GM19372 (cell line): Measurements from ENCODE around the gene GPR183.

Experiments used
- ATAC-seq: cut with Tn5 transposase; IDR thresholded peaks from one replicate; pipeline ENCODE4 v1.9.1; 2021; ENCODE audit warnings: mild to moderate bottlenecking, low read depth, moderate library complexity; ENCODE audit not compliant: unreplicated experiment

Gene GPR183

GRCh38 chr13:99314640-99315176, 7.5 kb upstream of the GPR183 start:
- no peak for ATAC-seq

DNA sequence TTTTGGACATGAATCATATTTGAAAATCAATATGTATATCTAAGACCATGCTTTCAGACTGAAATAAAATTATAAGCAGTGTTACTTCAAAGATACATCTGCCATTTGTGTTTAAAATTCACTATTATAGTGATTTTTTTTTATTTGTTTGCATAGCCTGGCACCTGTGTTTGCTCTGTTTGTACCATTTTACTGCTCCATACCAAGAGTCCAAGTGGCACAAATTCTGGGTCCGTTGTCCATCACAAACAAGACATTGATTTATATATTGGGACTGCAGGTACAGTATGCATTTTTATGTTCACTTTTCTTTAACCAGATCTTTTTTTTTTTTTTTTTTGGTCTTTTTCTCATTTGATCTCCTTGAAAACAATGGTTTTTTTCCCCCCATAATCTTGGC, 6.7 kb upstream of the GPR183 start:
- ATAC-seq: no peak

DNA sequence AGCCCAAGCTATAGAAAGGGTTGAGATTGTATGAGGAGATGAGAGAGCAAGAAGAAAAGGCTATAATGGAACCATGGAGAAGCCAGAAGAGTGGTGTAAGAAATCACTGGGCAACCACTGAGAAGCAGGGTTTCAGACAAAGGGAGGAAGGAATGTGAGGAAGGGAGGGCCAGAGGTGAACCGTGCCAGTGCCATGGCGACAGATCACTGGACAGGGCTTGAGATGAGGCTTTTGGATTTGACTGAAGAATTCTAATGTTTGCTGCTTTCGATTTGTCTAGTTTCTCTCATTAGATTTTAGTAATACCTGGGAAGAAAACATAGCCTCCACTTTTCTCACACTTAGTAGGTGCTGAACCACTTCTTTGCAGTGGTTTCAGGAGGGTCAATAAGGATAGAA, 6.3 kb upstream of the GPR183 start:
- no peak for ATAC-seq

GRCh38 chr13:99312493-99312883, 5.3 kb upstream of the GPR183 start:
- no peak for ATAC-seq

- ATAC-seq: no peak
These were observed 4.7 kb upstream of the GPR183 start for GRCh38 chr13:99311748-99312492.

DNA sequence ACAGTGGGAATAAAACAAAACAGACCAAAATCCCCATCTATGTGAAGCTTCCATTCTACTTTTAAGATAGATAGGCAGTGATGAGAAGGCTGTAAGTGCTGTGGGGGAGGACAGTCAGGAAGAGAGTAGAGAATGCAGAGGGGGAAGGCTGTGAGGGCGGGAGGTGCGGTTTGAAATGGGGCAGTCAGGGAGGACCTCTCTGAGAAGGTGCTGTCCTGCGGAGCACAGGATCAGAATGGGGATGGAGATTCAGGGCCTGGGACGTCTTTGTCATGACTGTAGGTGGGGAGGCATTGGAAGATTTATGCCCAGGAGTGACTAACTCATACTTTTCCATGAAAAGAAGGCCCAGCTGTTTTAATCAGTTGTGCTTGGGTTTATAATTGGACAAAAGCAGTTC, 3.9 kb upstream of the GPR183 start:
- ATAC-seq: no peak

DNA sequence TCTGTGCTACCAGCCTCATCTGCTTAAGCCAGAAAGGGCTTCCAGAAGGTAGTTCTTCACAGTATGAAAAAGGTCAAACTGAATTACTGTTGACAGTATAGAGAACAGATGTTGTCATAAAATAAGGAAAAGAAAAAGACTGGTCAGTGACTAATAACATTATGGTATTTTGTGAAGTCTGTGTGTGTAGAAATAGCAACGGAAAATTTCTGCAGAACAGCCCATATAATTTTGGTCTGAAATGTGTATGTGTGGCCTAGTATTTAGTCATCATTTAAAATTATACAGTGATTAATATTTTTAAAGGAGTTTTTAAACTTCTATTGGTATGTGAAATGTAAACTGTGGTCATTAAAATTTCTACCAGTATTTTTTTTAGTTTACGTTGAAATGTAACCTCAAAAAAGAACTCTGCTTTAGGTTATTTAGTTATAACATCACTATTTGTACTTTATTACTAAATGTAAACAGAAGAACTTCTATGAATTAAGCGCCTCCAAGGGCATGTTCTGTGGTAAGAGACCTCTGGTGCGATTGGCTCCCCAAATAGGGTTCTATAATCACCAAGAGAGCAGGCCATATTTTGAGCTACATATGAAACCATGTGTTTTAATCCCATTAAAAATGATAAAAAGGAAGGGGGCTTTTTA, 3.3 kb upstream of the GPR183 start:
- no peak for ATAC-seq

- ATAC-seq: no peak
These were observed 1.4 kb upstream of the GPR183 start for GRCh38 chr13:99308471-99309087.

GRCh38 chr13:99307648-99308339, 595 bp upstream of the GPR183 start:
- ATAC-seq: peak; percentile 43

DNA sequence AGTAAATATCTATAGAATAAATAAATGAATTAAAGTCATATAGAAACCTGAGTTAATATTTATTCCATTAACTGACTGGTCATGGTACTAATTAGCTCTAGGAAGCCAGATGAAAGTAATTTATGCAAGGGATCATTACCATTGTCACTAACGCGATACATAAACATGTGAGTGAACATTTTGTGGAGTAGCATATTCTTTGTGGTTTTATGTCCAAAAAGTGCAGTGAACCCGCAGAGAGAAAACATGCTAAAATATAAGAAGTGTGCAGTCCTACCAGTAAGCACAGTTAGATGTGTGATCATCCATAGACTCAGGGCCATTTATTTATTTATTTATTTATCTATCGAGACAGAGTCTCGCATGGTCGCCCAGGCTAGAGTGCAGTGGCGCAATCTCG, 1.6 kb downstream of the GPR183 start:
- no peak for ATAC-seq

- ATAC-seq: no peak
These were observed 2.0 kb downstream of the GPR183 start for GRCh38 chr13:99305158-99305557.

- ATAC-seq: no peak
These were observed 2.7 kb downstream of the GPR183 start for GRCh38 chr13:99304541-99304940.

- no peak for ATAC-seq
These were observed 3.2 kb downstream of the GPR183 start for GRCh38 chr13:99303863-99304521.

DNA sequence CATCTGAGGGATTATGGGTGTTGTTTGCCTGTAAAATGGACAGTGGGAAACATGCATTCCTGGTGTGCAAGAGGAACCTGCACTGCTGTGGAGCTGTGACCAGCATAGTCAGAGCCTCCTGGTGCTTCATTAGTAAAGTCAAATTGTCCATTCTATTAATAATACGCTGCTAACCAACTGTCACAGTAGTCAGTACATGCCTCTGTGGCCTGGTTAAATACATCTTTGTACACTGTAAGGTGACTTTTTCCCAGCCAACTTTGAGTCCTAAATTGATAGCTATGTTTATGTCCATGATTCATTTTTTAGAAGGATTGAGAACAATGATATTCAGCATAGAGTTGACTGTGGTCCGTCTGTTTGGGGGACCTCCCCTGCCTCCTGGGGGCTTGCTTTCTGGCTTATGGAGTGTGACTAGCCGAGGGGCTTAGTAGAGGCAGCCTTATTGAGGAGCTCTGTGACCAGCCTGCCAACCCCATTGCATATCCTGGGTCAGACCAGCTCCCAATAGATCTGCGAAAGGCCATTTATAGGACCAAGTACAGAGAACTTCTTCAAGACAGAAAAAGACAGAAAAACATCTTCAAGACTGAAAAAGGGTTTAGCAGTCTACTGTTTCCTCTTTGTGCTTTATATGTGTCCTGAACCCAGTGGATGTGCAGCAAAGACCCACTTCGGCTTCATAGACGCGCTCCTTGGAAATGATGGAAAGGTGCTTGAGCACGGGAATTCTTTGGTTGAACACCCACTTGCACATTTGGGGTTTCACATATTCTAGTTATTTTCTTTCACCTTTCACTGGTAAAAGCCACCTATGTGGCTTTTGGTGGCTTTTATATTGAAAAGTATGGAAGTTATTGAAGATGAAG, 4.3 kb downstream of the GPR183 start:
- ATAC-seq: no peak

DNA sequence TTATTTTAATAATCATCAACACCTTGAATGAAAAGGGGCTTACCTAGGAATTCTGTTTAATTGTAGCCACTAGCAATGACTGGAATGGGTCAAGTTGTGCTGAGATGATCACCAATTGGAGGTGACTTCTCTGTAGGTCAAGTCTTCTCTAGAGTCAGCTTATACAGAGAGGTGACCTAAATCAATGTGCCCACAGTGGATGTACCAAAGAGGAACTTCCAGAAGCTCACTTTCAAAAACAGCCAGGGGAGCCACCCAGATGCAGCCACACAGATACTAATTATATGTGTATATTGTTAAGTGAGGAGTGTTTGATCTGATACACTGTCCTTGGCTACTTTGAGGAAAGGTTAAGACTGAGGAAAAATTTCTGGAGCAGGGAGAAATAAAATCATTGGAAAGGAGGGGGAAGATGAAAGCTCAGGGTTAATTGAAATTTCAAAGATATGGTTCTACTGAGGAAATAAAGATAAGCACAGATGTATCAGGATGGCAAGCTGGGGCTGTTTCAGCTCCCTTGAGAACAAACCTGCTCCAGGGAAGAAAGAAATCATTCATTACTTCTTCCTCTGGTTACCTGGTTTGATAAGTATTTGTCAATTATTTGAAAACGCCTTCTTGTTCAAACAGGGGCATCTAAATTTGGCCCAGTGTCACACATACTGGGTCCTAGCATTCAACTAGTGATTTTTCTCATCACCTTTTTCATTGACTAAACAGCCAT, 5.1 kb downstream of the GPR183 start:
- no peak for ATAC-seq

GRCh38 chr13:99301056-99301838, 6.0 kb downstream of the GPR183 start:
- no peak for ATAC-seq

DNA sequence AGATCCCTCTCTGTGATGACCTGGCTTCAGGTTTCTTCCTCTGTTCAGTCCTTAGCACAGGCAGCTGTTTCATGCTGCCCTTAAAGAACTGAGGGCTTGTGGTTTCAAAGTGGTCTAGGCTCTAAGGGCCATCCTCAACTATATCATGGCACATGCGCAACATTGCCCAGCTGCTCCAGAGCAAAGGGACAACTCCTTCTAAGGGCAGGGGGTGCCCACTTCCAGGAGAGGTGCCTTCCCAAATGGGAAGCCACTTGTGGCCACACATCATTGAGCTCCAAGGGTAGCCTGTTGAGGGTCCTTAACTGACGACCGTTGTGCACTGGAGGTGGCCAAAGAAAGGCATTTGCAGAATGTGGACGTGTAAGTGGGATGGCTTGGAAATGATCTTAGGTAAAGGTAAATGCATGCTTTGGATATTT, 7.3 kb downstream of the GPR183 start:
- ATAC-seq: no peak

- ATAC-seq: no peak
These were observed 7.8 kb downstream of the GPR183 start for GRCh38 chr13:99299256-99299919.
